Nephron progenitor cell (in vitro differentiated cells): ENCODE measurements around the gene SRSF10.
A peak's percentile ranks its signal among the peaks of the same experiment; 100 is the strongest.

Source experiments
- DNase-seq: peaks from one replicate; pipeline ENCODE4 v3.0.0; 2021
- H3K27ac Mint-ChIP-seq: 2 replicates; pipeline ENCODE4 v1.8.0; 2021; ENCODE audit warnings: mild to moderate bottlenecking, moderate library complexity, mixed read lengths
- H3K27me3 Mint-ChIP-seq: 2 replicates; pipeline ENCODE4 v1.8.0; 2021; ENCODE audit warnings: mild to moderate bottlenecking, low read depth, mixed read lengths; ENCODE audit not compliant: poor library complexity
- H3K36me3 Mint-ChIP-seq: 2 replicates; pipeline ENCODE4 v1.8.0; 2021; ENCODE audit warnings: low read depth, mixed read lengths
- H3K4me1 Mint-ChIP-seq: 2 replicates; pipeline ENCODE4 v1.8.0; 2021; ENCODE audit warnings: mixed read lengths
- H3K4me3 Mint-ChIP-seq: 2 replicates; pipeline ENCODE4 v1.8.0; 2021; ENCODE audit warnings: mild to moderate bottlenecking, moderate library complexity, mixed read lengths
- H3K9me3 Mint-ChIP-seq: 2 replicates; pipeline ENCODE4 v1.8.0; 2021; ENCODE audit warnings: mild to moderate bottlenecking, moderate library complexity, mixed read lengths
- CTCF ChIP-seq: fragments of 200-600 bp; sonication (generic); IDR thresholded peaks from 2 replicates; pipeline ENCODE4 v1.5.0; 2021; ENCODE audit warnings: antibody characterized with exemption

Gene SRSF10

GRCh38 chr1:23979881-23980727, at the start of gene SRSF10:
Gene SRSF10, minus strand, starts transcription at chr1:23980327. Its CDS starts 72 bp downstream, at chr1:23980255.
- H3K9me3 Mint-ChIP-seq: no peaks in the 10 kb centered on the region
- H3K27me3 Mint-ChIP-seq: peaks cover 3% of the 10 kb centered on the region
- no peak for TF ChIP-seq CTCF
- peak; percentile 93 for DNase-seq
- H3K4me3 Mint-ChIP-seq: peak within 1 kb of the TSS; percentile 96
- peak within 1 kb of the TSS; percentile 99 for H3K27ac Mint-ChIP-seq
- H3K36me3 Mint-ChIP-seq: peaks cover 34% of the 10 kb centered on the region
- H3K4me1 Mint-ChIP-seq: peaks cover 74% of the 10 kb centered on the region

- Mint-ChIP-seq H3K27me3 (peaks cover 1% of the 10 kb centered on the region), H3K36me3 (peaks cover under 1% of the 10 kb centered on the region), H3K27ac (no peak overlapping the region), H3K4me1 (peaks cover 4% of the 10 kb centered on the region), H3K9me3 (peaks cover 12% of the 10 kb centered on the region), H3K4me3 (no peak overlapping the region)
- TF ChIP-seq CTCF: peak; percentile 30
- DNase-seq: no peak
Observed at GRCh38 chr1:24027838-24028468, 47.8 kb upstream of the SRSF10 start.

- DNase-seq: no peak
Observed at GRCh38 chr1:24022581-24023361, 42.6 kb upstream of the SRSF10 start.

GRCh38 chr1:24021403-24022266, 41.5 kb upstream of the SRSF10 start:
- Mint-ChIP-seq H3K27ac (no peak overlapping the region), H3K36me3 (no peaks in the 10 kb centered on the region), H3K27me3 (peaks cover 3% of the 10 kb centered on the region), H3K4me1 (peaks cover 45% of the 10 kb centered on the region), H3K4me3 (no peak overlapping the region), H3K9me3 (no peaks in the 10 kb centered on the region)
- DNase-seq: no peak
- no peak for TF ChIP-seq CTCF

More at GRCh38 chr1:24022581-24023361, 42.6 kb upstream of the SRSF10 start:
- Mint-ChIP-seq H3K9me3 (no peaks in the 10 kb centered on the region), H3K4me1 (peaks cover 39% of the 10 kb centered on the region), H3K36me3 (no peaks in the 10 kb centered on the region), H3K4me3 (peak overlapping the region; percentile 31), H3K27ac (peak overlapping the region; percentile 44), H3K27me3 (no peaks in the 10 kb centered on the region)
- TF ChIP-seq CTCF: no peak

- Mint-ChIP-seq H3K4me3 (no peak overlapping the region), H3K36me3 (no peaks in the 10 kb centered on the region), H3K4me1 (peaks cover 51% of the 10 kb centered on the region), H3K27ac (no peak overlapping the region), H3K9me3 (no peaks in the 10 kb centered on the region), H3K27me3 (peaks cover 3% of the 10 kb centered on the region)
- DNase-seq: no peak
- no peak for TF ChIP-seq CTCF
Observed at GRCh38 chr1:24020470-24020869, 40.3 kb upstream of the SRSF10 start.
